ENCODE measurements around the gene ATP13A1.

The ATP13A1 gene

GRCh38 chr19:19661675-19662251 lies 1.7 kb downstream of the ATP13A1 start:
- DNase-seq (ENCODE audit: insufficient read length, low spot score), result peak; percentile 58
- peak; percentile 21 for FAIRE-seq
- TF ChIP-seq CTCF (IDR thresholded peaks at IDR 0.05; ENCODE audit: insufficient read depth, missing control alignments), result no peak

- DNase-seq (ENCODE audit: insufficient read length, low spot score), result no peak
- no peak for FAIRE-seq
- no peak for TF ChIP-seq CTCF (IDR thresholded peaks at IDR 0.05; ENCODE audit: insufficient read depth, missing control alignments)
Observed at GRCh38 chr19:19661141-19661674, 2.3 kb downstream of the ATP13A1 start.

- no peak for DNase-seq (ENCODE audit: insufficient read length, low spot score)
- no peak for TF ChIP-seq CTCF (IDR thresholded peaks at IDR 0.05; ENCODE audit: insufficient read depth, missing control alignments)
- no peak for FAIRE-seq
Observed at GRCh38 chr19:19659646-19660245, 3.7 kb downstream of the ATP13A1 start.

- FAIRE-seq, result no peak
- no peak for TF ChIP-seq CTCF (IDR thresholded peaks at IDR 0.05; ENCODE audit: insufficient read depth, missing control alignments)
- DNase-seq (ENCODE audit: insufficient read length, low spot score), result peak; percentile 52
Observed at GRCh38 chr19:19657397-19657783, 6.1 kb downstream of the ATP13A1 start.

GRCh38 chr19:19656451-19657396 lies 6.8 kb downstream of the ATP13A1 start:
- FAIRE-seq, result no peak
- DNase-seq (ENCODE audit: insufficient read length, low spot score), result peak; percentile 20
- no peak for TF ChIP-seq CTCF (IDR thresholded peaks at IDR 0.05; ENCODE audit: insufficient read depth, missing control alignments)

- DNase-seq (ENCODE audit: insufficient read length, low spot score) (no peak), FAIRE-seq (no peak)
- TF ChIP-seq CTCF (IDR thresholded peaks at IDR 0.05; ENCODE audit: insufficient read depth, missing control alignments), result no peak
Observed at GRCh38 chr19:19655641-19656343, 7.7 kb downstream of the ATP13A1 start.
